Karpas-422 (cell line): ENCODE measurements around the gene DRG2. TPM values are rescaled to one million over a fixed set of nuclear protein-coding genes. Genes with fewer than 3 reads are reported as not detected.
A peak's percentile ranks its signal among the peaks of the same experiment; 100 is the strongest.

Experiments used
- DNase-seq: peaks from one replicate; pipeline ENCODE4 v3.0.0-alpha.2; 2015
- H2AFZ ChIP-seq: fragments of 200-600 bp; sonication (generic); 2 replicates; pipeline ENCODE4 v1.6.1; 2014; ENCODE audit warnings: antibody characterized with exemption, low read length, mixed read lengths
- H3K27ac ChIP-seq: fragments of 200-600 bp; sonication (generic); 2 replicates; pipeline ENCODE4 v1.5.1; 2014; ENCODE audit warnings: mild to moderate bottlenecking, low read length, moderate library complexity
- H3K27me3 ChIP-seq: fragments of 200-600 bp; sonication (generic); 2 replicates; pipeline ENCODE4 v1.6.1; 2014; ENCODE audit warnings: low read length, mixed read lengths
- H3K36me3 ChIP-seq: fragments of 200-600 bp; sonication (generic); 2 replicates; pipeline ENCODE4 v1.6.1; 2014; ENCODE audit warnings: low read length, mixed read lengths; ENCODE audit not compliant: insufficient read depth
- H3K4me1 ChIP-seq: fragments of 200-600 bp; sonication (generic); 2 replicates; pipeline ENCODE4 v1.6.1; 2014; ENCODE audit warnings: mild to moderate bottlenecking, low read length, mixed read lengths
- H3K4me2 ChIP-seq: fragments of 200-600 bp; sonication (generic); 2 replicates; pipeline ENCODE4 v1.6.1; 2014; ENCODE audit warnings: low read length, low read depth, mild to moderate bottlenecking; ENCODE audit not compliant: poor library complexity, severe bottlenecking
- H3K4me3 ChIP-seq: fragments of 200-600 bp; sonication (generic); 2 replicates; pipeline ENCODE4 v1.5.1; 2014; ENCODE audit warnings: mild to moderate bottlenecking, antibody characterized with exemption, low read length, mixed read lengths
- H3K79me2 ChIP-seq: fragments of 200-600 bp; sonication (generic); 2 replicates; pipeline ENCODE4 v1.6.1; 2014; ENCODE audit warnings: mild to moderate bottlenecking, low read length, mixed read lengths
- H3K9ac ChIP-seq: fragments of 200-600 bp; sonication (generic); 2 replicates; pipeline ENCODE4 v1.6.0; 2014; ENCODE audit warnings: low read length
- H3K9me2 ChIP-seq: fragments of 200-600 bp; sonication (generic), shearing (Covaris generic); replicated peaks from 2 replicates; pipeline ENCODE4 v1.6.0; 2014; ENCODE audit warnings: mild to moderate bottlenecking, low read length, moderate library complexity; ENCODE audit not compliant: insufficient read depth
- H3K9me3 ChIP-seq: fragments of 300-700, 200-600 bp; sonication (generic); 2 replicates; pipeline ENCODE4 v1.6.1; 2014; ENCODE audit warnings: low read length, mixed read lengths
- H4K20me1 ChIP-seq: fragments of 200-600 bp; sonication (generic); 2 replicates; pipeline ENCODE4 v1.6.1; 2014; ENCODE audit warnings: mild to moderate bottlenecking, antibody characterized with exemption, low read length, low read depth; ENCODE audit not compliant: insufficient read depth
- total RNA-seq: library from RNA; depleted of rRNA; stranded (reverse); fragments of >200 nt; shearing (Covaris generic); gene quantifications from 2 replicates; pipeline ENCODE4 v1.2.3, GENCODE V29; 2014; ENCODE audit warnings: low replicate concordance; rRNA removed

The DRG2 gene, protein sequence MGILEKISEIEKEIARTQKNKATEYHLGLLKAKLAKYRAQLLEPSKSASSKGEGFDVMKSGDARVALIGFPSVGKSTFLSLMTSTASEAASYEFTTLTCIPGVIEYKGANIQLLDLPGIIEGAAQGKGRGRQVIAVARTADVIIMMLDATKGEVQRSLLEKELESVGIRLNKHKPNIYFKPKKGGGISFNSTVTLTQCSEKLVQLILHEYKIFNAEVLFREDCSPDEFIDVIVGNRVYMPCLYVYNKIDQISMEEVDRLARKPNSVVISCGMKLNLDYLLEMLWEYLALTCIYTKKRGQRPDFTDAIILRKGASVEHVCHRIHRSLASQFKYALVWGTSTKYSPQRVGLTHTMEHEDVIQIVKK
- total RNA-seq: 21.5 and 26.3 TPM in 2 replicates

DNA sequence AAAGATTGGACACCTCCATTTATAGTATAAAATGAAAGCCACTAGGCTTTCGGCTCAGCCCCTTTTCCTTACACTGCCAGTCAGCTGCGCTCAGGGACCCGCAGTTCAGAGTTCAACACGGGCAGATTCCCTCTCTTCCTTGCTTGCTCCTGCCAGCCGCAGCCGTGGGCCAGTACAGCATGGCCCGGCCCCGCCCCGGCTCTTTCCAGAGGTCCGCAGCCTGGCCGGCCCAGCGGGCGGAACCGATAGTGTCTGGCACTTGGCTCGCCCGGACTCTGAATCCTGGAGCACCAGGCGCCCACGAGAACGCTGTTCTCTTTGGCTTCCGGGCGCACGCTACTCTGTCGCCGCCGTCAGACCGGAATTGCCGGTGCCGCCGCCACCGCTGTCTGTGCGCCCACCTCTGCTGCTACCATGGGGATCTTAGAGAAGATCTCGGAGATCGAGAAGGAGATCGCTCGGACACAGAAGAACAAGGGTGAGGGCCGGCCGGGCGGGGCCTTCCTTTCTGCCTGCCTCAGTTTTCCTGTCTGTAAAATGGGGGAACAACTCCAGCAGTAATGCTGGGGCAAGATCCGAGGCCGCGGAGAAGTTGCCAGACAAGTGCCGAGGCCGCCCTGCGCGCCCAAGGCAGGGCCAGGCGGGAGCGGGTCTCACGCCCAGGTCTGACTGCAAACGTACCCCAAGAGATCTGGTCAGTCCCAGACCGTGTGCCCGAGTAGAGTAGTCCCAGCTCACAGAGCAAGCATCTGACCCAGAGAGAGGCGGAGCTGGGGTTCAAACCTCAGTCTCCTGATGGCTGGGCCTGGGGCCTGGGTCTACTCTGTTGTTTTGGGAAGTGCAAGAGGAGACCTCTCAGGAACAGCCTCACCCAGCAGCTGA, at the start of gene DRG2:
DRG2 (plus strand) TSS at position 339 of the 882 bp plus-strand sequence; CDS start at position 415, 76 bp downstream.
- DNase-seq: peak; percentile 96
- no peaks in the 10 kb centered on the region for H4K20me1 ChIP-seq
- H3K9ac ChIP-seq: peak within 1 kb of the TSS; percentile 94
- H3K27me3 ChIP-seq: no peaks in the 10 kb centered on the region
- H3K4me3 ChIP-seq: peak within 1 kb of the TSS; percentile 99
- H3K36me3 ChIP-seq: no peaks in the 10 kb centered on the region
- peaks cover 35% of the 10 kb centered on the region for H3K79me2 ChIP-seq
- peak within 1 kb of the TSS; percentile 92 for H3K4me2 ChIP-seq
- H3K27ac ChIP-seq: peak within 1 kb of the TSS; percentile 41; the same call in 1 of the 2 replicates
- H2AFZ ChIP-seq: peak within 1 kb of the TSS; percentile 99
- H3K9me3 ChIP-seq: no peaks in the 10 kb centered on the region
- peaks cover 16% of the 10 kb centered on the region for H3K4me1 ChIP-seq
- no peaks in the 10 kb centered on the region for H3K9me2 ChIP-seq

DNA sequence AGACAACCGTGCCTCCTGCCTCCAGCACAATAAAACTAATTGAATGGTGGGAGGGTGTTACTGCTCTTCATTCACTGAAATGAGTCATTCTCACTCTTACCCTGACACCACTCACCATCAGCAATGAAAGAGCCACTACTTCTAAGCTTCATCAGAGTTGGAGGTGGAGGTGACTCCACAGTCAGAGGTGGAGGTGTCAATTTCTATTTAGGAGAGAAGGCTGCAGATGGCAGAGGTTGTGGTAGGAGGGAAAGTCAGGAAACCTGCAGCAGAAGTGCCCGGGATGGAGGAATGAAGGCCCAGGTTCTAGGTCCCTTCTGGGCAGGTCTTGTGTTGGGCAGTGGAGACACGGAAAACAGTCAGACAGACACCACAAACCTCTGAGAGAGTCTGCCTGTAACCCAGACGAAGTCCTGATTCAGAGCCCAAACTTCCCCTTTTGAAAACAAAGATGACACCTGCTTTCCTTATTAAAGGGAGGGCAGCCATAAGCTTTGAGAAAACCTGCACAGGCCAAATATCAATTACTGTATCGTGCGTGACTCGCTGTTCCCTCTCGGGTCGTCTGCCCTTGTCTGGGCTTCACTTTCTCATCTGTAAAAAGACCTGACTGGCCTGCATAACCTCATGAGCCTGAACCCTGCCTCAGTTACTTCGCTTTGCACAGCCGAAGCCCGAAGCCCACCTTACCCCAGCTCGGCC, 49.4 kb upstream of the DRG2 start:
- Histone ChIP-seq H3K4me2 (peak overlapping the region; percentile 92), H3K9ac (peak overlapping the region; percentile 89), H4K20me1 (no peaks in the 10 kb centered on the region), H2AFZ (peak overlapping the region; percentile 69; the same call in 1 of the 2 replicates), H3K36me3 (no peaks in the 10 kb centered on the region), H3K9me3 (no peaks in the 10 kb centered on the region), H3K9me2 (no peaks in the 10 kb centered on the region), H3K79me2 (peaks cover 92% of the 10 kb centered on the region), H3K4me1 (peaks cover 68% of the 10 kb centered on the region), H3K27me3 (no peaks in the 10 kb centered on the region), H3K27ac (peak overlapping the region; percentile 70), H3K4me3 (peak overlapping the region; percentile 81)
- peak; percentile 86 for DNase-seq

DNA sequence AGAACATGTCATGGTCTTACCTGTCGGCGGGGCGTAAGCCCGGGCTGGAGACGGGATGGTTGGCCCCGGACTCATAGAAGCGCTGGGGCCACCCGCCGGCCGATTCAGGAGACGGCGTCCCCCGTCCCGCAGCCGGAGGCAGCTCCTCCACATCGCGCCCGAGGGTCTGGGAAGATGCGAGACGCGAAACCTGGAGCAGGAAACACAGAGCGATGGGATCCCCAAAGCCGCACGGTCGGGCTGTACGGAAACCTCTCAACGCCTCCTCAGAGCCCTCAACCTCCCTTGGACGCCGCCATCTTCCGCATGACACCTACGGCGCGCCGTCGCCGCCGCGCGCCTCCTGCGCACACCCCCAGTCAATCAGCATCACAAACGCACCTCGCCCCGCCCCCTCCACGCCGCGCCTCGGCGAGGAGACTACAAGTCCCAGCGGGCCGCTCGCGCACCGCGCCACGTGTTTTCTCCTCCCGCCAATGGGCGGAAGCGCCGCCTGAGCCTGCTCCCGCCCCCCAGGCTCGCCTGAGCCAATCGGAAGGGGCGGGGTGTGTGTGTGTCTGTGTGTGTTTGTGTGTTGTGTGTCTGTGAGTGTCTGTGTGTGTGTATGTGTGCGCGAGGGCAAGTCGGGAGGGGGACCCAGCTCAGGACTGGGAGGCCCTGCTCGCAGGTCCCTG, 48.8 kb upstream of the DRG2 start, which contains the start of the genes ATPAF2 and GID4:
ATPAF2 (minus strand) TSS at position 308 of the 674 bp plus-strand sequence; CDS start at position 153, 155 bp downstream.
GID4 (plus strand) TSS at position 548 of the 674 bp plus-strand sequence; CDS start at position 605, 57 bp downstream.
- no peaks in the 10 kb centered on the region for H3K9me3 ChIP-seq
- peaks cover 70% of the 10 kb centered on the region for H3K4me1 ChIP-seq
- H3K4me3 ChIP-seq: peak within 1 kb of the TSS; percentile 81
- peak within 1 kb of the TSS; percentile 70 for H3K27ac ChIP-seq
- no peaks in the 10 kb centered on the region for H3K36me3 ChIP-seq
- peak within 1 kb of the TSS; percentile 89 for H3K9ac ChIP-seq
- H4K20me1 ChIP-seq: no peaks in the 10 kb centered on the region
- DNase-seq: peak; percentile 100
- H3K4me2 ChIP-seq: peak within 1 kb of the TSS; percentile 92
- H2AFZ ChIP-seq: peak within 1 kb of the TSS; percentile 75; the same call in 1 of the 2 replicates
- H3K27me3 ChIP-seq: no peaks in the 10 kb centered on the region
- no peaks in the 10 kb centered on the region for H3K9me2 ChIP-seq
- peaks cover 94% of the 10 kb centered on the region for H3K79me2 ChIP-seq

DNA sequence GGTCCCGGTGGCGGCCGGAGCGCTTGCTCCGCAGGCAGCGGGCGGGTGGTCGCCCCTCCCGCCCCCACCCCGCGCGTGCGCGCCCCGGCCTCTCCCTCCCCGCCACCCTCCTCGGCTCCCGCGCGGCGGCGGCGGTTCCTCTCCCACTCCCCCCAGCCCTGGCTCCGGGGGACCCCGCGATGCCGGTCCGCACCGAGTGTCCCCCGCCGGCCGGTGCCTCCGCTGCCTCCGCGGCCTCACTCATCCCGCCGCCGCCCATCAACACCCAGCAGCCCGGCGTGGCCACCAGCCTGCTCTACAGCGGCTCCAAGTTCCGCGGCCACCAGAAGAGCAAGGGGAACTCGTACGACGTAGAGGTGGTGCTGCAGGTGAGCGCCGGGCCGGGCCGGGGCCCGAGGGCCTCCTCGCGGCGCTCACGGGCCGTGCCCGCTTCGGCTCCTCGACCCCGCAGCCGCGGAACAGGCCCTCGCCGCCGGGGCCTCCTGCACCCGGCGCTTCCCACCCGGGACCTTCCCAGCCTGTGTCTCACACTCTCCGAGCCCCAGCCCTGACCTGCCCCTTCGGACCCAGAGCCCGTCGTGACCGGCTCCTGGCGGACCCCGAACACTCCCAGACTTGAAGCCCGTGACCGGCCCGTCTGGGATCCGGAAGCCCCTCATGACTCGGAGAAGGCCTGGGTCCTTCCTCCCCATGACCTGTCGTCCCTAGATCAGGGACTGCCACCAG, 48.0 kb upstream of the DRG2 start:
- Histone ChIP-seq H3K4me1 (peaks cover 63% of the 10 kb centered on the region), H3K27ac (peak overlapping the region; percentile 23; the same call in 1 of the 2 replicates), H3K4me3 (peak overlapping the region; percentile 81), H3K9ac (peak overlapping the region; percentile 82), H3K4me2 (peak overlapping the region; percentile 89), H4K20me1 (no peaks in the 10 kb centered on the region), H3K9me2 (no peaks in the 10 kb centered on the region), H2AFZ (peak overlapping the region; percentile 75; the same call in 1 of the 2 replicates), H3K79me2 (peaks cover 94% of the 10 kb centered on the region), H3K9me3 (no peaks in the 10 kb centered on the region), H3K36me3 (no peaks in the 10 kb centered on the region), H3K27me3 (no peaks in the 10 kb centered on the region)
- peak; percentile 75 for DNase-seq

DNA sequence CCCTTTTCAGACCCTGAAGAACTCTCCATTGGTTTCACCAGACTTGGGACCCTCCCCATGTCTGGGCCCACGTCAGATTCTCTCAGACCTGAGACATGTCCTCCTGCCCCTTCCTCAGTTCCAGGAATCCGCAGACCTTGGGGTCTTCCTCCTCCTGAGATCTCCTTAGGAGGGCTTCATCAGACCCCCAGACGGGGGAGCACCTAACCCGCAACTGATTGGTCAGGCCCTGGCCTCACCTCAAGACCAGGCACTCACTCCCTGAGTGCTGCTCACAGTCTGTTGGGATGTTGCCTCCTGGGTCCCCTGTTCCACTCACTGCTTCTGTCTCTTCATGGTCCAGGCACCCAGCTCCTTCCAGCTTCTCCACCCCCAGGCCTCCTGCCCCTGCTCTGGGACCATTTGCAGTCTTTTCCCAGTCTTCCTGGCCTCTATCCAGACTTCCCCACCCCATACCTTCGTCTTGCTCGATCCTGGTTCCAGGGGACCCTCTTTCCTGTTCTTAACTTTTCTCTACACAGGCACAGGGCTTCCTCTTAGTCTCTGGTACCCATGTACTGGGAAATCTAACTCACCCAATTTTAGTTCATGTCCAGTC, 47.4 kb upstream of the DRG2 start:
- Histone ChIP-seq H3K79me2 (peaks cover 90% of the 10 kb centered on the region), H4K20me1 (no peaks in the 10 kb centered on the region)
- no peak for DNase-seq

DNA sequence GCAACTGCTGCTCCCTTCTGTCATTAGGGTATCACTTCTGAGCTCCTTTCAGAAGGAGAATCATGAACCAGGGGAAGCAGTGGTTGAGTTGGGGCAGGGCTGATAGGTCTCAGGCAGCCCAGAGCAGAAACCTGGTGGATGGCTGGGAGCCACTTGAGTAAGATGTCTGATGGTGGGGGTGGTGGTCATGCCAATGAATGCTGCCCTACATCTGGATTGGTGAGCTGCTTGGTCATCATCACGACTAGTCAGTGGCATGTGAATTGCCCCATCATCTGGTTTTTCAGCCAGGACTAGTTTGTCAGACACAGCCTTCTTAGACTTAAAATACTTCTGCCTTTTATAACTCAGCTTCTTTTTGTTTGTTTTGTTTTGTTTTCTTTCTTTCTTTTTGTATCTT, 46.0 kb upstream of the DRG2 start:
- Histone ChIP-seq H3K36me3 (peaks cover under 1% of the 10 kb centered on the region; the same call in 1 of the 2 replicates), H3K4me1 (peaks cover 52% of the 10 kb centered on the region), H3K4me3 (peak overlapping the region; percentile 81; the same call in 1 of the 2 replicates), H3K79me2 (peaks cover 77% of the 10 kb centered on the region), H2AFZ (no peak overlapping the region), H3K9ac (peak overlapping the region; percentile 82), H3K4me2 (peak overlapping the region; percentile 89), H3K9me2 (no peaks in the 10 kb centered on the region), H3K27me3 (no peaks in the 10 kb centered on the region), H4K20me1 (no peaks in the 10 kb centered on the region), H3K9me3 (no peaks in the 10 kb centered on the region), H3K27ac (peak overlapping the region; percentile 23; the same call in 1 of the 2 replicates)
- no peak for DNase-seq

More for the DNA sequence above, 47.4 kb upstream of the DRG2 start:
- H3K4me2 ChIP-seq: peak overlapping the region; percentile 89
- H3K9me2 ChIP-seq: no peaks in the 10 kb centered on the region
- peak overlapping the region; percentile 23; the same call in 1 of the 2 replicates for H3K27ac ChIP-seq
- peaks cover 59% of the 10 kb centered on the region for H3K4me1 ChIP-seq
- H3K9me3 ChIP-seq: no peaks in the 10 kb centered on the region
- peak overlapping the region; percentile 81 for H3K4me3 ChIP-seq
- no peaks in the 10 kb centered on the region for H3K27me3 ChIP-seq
- H2AFZ ChIP-seq: no peak overlapping the region
- H3K36me3 ChIP-seq: no peaks in the 10 kb centered on the region
- peak overlapping the region; percentile 82 for H3K9ac ChIP-seq
